ENCODE data around the gene RAET1G. TPM values are rescaled to one million over a fixed set of nuclear protein-coding genes. Genes with fewer than 3 reads are reported as not detected.

RAET1G gene, protein sequence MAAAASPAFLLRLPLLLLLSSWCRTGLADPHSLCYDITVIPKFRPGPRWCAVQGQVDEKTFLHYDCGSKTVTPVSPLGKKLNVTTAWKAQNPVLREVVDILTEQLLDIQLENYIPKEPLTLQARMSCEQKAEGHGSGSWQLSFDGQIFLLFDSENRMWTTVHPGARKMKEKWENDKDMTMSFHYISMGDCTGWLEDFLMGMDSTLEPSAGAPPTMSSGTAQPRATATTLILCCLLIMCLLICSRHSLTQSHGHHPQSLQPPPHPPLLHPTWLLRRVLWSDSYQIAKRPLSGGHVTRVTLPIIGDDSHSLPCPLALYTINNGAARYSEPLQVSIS
- 1.4 and 2.6 TPM in 2 replicates for total RNA-seq

GRCh38 chr6:149922642-149923326 is at the start of gene RAET1G:
Gene RAET1G, minus strand, starts transcription at chr6:149923121. Its CDS starts 111 bp downstream, at chr6:149923010.

DNA sequence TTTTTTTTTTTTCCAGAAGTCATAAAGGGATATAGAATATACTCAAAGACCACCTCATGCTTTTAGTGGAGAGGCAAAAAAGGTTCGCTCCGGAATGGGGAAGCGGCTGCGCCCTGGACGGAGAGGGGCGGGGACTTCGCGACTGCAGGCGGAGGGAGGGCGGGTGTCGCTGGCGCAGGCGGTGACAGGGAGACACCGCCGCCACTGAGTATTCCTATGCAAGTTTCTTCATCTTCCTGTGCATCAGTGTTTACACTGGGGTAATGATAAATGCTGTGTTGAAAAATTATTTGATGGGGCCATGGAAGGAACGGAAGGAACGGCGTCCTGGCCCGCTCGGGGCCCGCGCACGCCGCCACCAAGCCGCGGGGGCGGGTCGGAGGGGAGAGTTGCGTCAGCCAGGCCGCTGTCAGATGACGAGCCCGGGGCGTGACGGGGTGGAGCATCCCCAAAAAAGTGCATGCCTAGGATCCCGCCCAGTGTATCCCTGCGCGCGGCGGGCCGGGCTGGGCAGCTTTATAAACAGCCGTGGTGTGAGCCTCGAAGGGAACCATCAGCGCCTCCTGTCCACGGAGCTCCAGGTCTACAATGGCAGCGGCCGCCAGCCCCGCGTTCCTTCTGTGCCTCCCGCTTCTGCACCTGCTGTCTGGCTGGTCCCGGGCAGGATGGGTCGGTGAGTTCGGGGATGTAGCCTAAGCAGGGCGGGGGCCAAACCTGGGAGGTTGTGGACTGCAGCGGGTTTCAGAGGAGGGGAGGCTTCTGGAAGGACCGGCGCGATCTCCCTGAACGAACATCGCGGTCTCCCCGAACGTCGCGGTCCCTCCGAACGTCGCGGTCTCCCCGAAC is 40.8 kb upstream of the RAET1G start, which contains the start of gene ULBP1:
Gene ULBP1, plus strand, starts transcription at position 482 of the 846 bp plus-strand sequence. Its CDS starts 107 bp downstream, at position 589.

GRCh38 chr6:149941583-149942460 is 18.9 kb upstream of the RAET1G start, which contains the start of gene ULBP2:
Gene ULBP2, plus strand, starts transcription at chr6:149942014. Its CDS starts 59 bp downstream, at chr6:149942073.

GRCh38 chr6:149897855-149898744 is 24.8 kb downstream of the RAET1G start, which contains the start of gene RAET1E:
Gene RAET1E, minus strand, starts transcription at chr6:149898113. Its CDS starts 7,212 bp downstream, at chr6:149890901.

Other genes with a start within 250 kb of the RAET1G start
- gene LATS1, start 205.0 kb downstream of the RAET1G start, total RNA-seq = 18.4 and 21.7 TPM in 2 replicates
- 25.7 and 38.3 TPM in 2 replicates for gene NUP43, start 176.6 kb downstream of the RAET1G start, total RNA-seq
- gene PCMT1, start 173.4 kb downstream of the RAET1G start, total RNA-seq = 112 and 144 TPM in 2 replicates
- gene LRP11, start 58.8 kb downstream of the RAET1G start, total RNA-seq = 47.3 and 50.0 TPM in 2 replicates
- 1.5 and 2.2 TPM in 2 replicates for gene RAET1E, start 25.0 kb downstream of the RAET1G start, total RNA-seq
- gene ULBP2, start 18.9 kb upstream of the RAET1G start, total RNA-seq = 1.5 and 2.2 TPM in 2 replicates
- gene ULBP1, start 40.8 kb upstream of the RAET1G start, total RNA-seq = 0.37 and 0.59 TPM in 2 replicates
- gene RAET1L, start 102.4 kb upstream of the RAET1G start, total RNA-seq = not detected in 2 replicates
- 17.3 and 21.7 TPM in 2 replicates for gene ULBP3, start 146.0 kb upstream of the RAET1G start, total RNA-seq
- under 0.01 TPM in 1 of 2 replicates, not detected in the other for gene PPP1R14C, start 219.9 kb upstream of the RAET1G start, total RNA-seq

Data from subcutaneous preadipocyte (primary cell).